GM12892 (cell line): ENCODE data around the gene ATOSA.

Source experiments
- POLR2A ChIP-seq: IDR thresholded peaks from 2 replicates; pipeline ENCODE4 v1.6.1; 2011; ENCODE audit warnings: low read depth, low read length, control low read depth
- POLR2AphosphoS5 ChIP-seq: IDR thresholded peaks from 2 replicates; pipeline ENCODE4 v1.6.1; 2011; ENCODE audit warnings: low read depth, low read length, control low read depth

GRCh38 chr15:52710050-52710707 lies 31.0 kb upstream of the ATOSA start:
- no peak for TF ChIP-seq POLR2AphosphoS5
- TF ChIP-seq POLR2A: no peak
